Kidney (tissue), 14 donors: ENCODE measurements around the gene SLC29A1. TPM values are rescaled to one million over a fixed set of nuclear protein-coding genes. Genes with fewer than 3 reads are reported as not detected.

Experiments
- DNase-seq, 5 donors: peaks; one replicate each; pipeline ENCODE4 v3.0.0-alpha.2; 2013 to 2020
- FAIRE-seq: peaks from 2 replicates; lab custom pipeline; 2012; peaks lifted over from hg19 to GRCh38; lab: Jason Lieb, UNC
- H3K27ac ChIP-seq, 2 donors: one replicate each; pipeline ENCODE4 v1.7.0; 2013; ENCODE audit warnings: low read depth in 2 of 2, low read length in 2 of 2, inconsistent platforms in 1 of 2
- H3K27me3 ChIP-seq: one replicate; pipeline ENCODE4 v1.7.1; 2013; ENCODE audit warnings: low read length, inconsistent platforms; ENCODE audit not compliant: control insufficient read depth, insufficient read depth
- H3K36me3 ChIP-seq, 3 donors: one replicate each; pipeline versions ENCODE4 v1.7.0 to v1.7.1; 2013; ENCODE audit warnings: low read length in 3 of 3, control low read depth in 1 of 3, inconsistent platforms in 1 of 3; ENCODE audit not compliant: insufficient read depth in 3 of 3, control insufficient read depth in 2 of 3
- H3K4me1 ChIP-seq, 3 donors: one replicate each; pipeline versions ENCODE4 v1.7.0 to v1.7.1; 2013; ENCODE audit warnings: low read length in 3 of 3, inconsistent platforms in 1 of 3, low read depth in 1 of 3; ENCODE audit not compliant: control insufficient read depth in 2 of 3, insufficient read depth in 2 of 3
- H3K4me3 ChIP-seq, 3 donors: one replicate each; pipeline versions ENCODE4 v1.7.0 to v1.8.1; 2013; ENCODE audit warnings: low read length in 3 of 3, control low read depth in 1 of 3, inconsistent platforms in 1 of 3
- H3K9ac ChIP-seq, 3 donors: one replicate each; pipeline versions ENCODE4 v1.7.0 to v1.7.1; 2013; ENCODE audit warnings: low read length in 3 of 3, control low read depth in 1 of 3, inconsistent platforms in 1 of 3
- H3K9me3 ChIP-seq, 3 donors: one replicate each; pipeline versions ENCODE4 v1.7.0 to v1.7.1; 2013; ENCODE audit warnings: low read length in 3 of 3, control low read depth in 1 of 3, inconsistent platforms in 1 of 3; ENCODE audit not compliant: control insufficient read depth in 2 of 3, insufficient read depth in 1 of 3
- intact Hi-C: fragments of 100-400 bp; cut with DNase I; formaldehyde crosslinking; loops from one replicate; pipeline ENCODE4 v1.11.1; 2022
- polyA plus RNA-seq: library from polyadenylated mRNA; stranded (reverse); fragments of 350-450 nt; fragmentation: Illumina TruSeq; extraction: RNeasy Lipid Tissue Mini Kit (QIAGEN cat#74804); gene quantifications from one replicate; pipeline ENCODE4 v1.2.3, GENCODE V29; 2014; ENCODE audit warnings: low read depth, low replicate concordance; ENCODE audit not compliant: insufficient read depth
- total RNA-seq: library from RNA; stranded (reverse); fragmentation: NEBNext Ultra II Directional; extraction: Animal tissue kit (Norgen Biotek cat#: 25700); gene quantifications from one replicate; pipeline ENCODE4 v1.2.1, GENCODE V29; 2021
- TF ChIP-seq, protein P1 (sequence below): IDR thresholded peaks from 3 replicates; pipeline ENCODE4 v1.5.1; 2012; ENCODE audit warnings: mild to moderate bottlenecking, moderate library complexity, borderline replicate concordance; ENCODE audit not compliant: insufficient read depth; ENCODE audit errors: extremely low read depth
- donor health status: control.
- donor health status: control.
- donor health status: control.
- donor health status: control.
- donor health status: control.
- donor health status: DM: yes; HTN: yes; CAD: no.
- donor health status: Normal renal cell carcinoma (clear cell type).

Gene SLC29A1
- total and polyA plus RNA-seq, 2 donors from 2014 or later: 50.1 to 74.6 TPM

DNA sequence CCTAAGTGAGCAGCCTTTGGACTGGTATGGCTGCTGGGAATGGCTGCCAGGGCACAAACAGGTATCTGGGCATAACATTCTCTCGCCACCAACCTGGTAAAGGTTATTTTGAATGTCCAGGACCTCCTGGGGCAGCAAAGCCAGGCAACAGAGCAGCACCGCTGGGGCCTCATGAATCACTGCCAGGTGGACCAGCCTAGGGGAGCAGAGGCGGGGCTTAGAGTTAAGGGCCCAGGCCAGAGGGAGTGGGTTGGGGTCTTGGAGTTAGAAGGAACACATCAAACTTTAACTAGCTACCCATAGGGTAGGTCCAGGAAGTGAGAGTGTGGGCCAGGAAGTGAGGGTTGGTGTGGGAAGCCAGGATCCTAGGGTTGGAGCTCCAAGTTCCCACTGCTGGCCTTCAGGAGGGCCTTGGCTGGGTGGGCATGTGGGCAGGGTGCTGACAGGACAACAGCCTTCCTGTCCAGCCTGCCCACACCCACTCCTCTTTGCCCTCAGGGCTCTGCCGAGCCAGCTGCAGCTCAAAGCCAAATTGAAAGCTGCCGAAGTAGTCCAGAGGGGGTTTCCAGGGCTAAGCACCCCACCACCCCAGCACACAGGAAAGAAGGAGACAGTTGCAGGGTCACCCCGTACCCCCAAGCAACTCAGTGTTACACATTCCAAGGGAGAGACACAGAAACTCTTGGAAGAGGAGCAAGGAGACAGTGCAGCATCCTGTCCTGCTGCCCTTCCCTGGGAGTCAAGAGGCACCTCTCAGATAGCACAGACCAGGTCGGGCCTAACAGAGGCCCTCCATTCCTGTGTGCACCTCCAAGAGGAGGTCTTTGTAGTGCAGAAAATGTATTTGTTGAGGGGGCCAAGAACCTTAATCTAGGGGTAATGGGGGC is 39.3 kb downstream of the SLC29A1 start:
- intact Hi-C loops: no loop called here
- Histone ChIP-seq H3K4me1 (peaks cover 2 to 29% (median 22%) of the 10 kb centered on the region in 3 donors), H3K36me3 (peaks cover 0 to 4% (median 0%) of the 10 kb centered on the region in 3 donors), H3K9ac (peak overlapping the region in 1 of 3 donors; percentile 62), H3K9me3 (no peaks in the 10 kb centered on the region), H3K27me3 (no peaks in the 10 kb centered on the region), H3K27ac (peak overlapping the region; percentile 53 to 75), H3K4me3 (peak overlapping the region in 2 of 3 donors; percentile 27 to 78)
- FAIRE-seq: no peak
- TF ChIP-seq, protein P1, sequence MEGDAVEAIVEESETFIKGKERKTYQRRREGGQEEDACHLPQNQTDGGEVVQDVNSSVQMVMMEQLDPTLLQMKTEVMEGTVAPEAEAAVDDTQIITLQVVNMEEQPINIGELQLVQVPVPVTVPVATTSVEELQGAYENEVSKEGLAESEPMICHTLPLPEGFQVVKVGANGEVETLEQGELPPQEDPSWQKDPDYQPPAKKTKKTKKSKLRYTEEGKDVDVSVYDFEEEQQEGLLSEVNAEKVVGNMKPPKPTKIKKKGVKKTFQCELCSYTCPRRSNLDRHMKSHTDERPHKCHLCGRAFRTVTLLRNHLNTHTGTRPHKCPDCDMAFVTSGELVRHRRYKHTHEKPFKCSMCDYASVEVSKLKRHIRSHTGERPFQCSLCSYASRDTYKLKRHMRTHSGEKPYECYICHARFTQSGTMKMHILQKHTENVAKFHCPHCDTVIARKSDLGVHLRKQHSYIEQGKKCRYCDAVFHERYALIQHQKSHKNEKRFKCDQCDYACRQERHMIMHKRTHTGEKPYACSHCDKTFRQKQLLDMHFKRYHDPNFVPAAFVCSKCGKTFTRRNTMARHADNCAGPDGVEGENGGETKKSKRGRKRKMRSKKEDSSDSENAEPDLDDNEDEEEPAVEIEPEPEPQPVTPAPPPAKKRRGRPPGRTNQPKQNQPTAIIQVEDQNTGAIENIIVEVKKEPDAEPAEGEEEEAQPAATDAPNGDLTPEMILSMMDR: no peak
- DNase-seq: no peak

DNA sequence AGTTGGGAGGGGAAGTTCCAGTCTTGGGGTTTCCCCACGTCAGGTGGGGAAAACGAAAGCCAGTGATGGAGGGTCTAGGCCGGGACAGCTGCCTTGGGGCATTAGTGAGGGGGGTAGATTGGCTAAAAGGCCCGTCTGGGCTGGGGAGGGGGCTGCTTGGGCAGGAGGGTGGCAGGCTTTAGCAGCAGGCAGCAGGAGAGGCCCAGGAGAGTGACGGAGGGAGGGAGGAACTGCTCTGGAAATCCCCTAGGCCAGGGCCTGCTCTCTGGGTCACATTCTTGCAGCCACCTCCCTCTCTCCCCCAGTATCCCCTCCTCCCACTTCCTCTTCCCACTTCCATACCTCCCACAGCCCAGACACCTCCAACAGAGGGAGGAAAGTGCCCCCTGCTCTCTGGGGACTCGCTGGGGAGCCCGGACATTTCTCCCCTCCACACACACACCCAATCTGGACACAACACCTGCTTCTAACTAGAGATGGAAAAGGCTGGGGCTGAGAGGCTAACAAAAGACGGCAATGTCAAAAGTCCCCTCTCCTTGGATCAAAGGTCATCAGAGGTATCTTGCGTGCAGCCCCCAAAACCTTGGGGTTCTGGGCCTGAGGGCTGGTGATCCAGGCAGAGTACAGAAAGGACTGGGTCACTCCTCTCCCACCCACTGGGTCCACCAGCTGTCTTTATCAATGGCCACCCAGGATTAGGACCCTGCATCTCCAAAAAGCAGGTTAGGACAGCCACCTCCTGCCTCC is 40.1 kb downstream of the SLC29A1 start:
- Histone ChIP-seq H3K4me3 (peak overlapping the region; percentile 36 to 78 (median 70)), H3K27ac (peak overlapping the region; percentile 47 to 75), H3K9ac (peak overlapping the region in 2 of 3 donors; percentile 52 to 82), H3K4me1 (peaks cover 2 to 26% (median 22%) of the 10 kb centered on the region in 3 donors), H3K27me3 (no peaks in the 10 kb centered on the region), H3K9me3 (no peaks in the 10 kb centered on the region), H3K36me3 (peaks cover 0 to 4% (median 0%) of the 10 kb centered on the region in 3 donors)
- FAIRE-seq (no peak), DNase-seq (peak in 4 of 5 donors; percentile 26 to 69 (median 54))
- intact Hi-C loops: no loop called here
- TF ChIP-seq, protein P1: no peak

DNA sequence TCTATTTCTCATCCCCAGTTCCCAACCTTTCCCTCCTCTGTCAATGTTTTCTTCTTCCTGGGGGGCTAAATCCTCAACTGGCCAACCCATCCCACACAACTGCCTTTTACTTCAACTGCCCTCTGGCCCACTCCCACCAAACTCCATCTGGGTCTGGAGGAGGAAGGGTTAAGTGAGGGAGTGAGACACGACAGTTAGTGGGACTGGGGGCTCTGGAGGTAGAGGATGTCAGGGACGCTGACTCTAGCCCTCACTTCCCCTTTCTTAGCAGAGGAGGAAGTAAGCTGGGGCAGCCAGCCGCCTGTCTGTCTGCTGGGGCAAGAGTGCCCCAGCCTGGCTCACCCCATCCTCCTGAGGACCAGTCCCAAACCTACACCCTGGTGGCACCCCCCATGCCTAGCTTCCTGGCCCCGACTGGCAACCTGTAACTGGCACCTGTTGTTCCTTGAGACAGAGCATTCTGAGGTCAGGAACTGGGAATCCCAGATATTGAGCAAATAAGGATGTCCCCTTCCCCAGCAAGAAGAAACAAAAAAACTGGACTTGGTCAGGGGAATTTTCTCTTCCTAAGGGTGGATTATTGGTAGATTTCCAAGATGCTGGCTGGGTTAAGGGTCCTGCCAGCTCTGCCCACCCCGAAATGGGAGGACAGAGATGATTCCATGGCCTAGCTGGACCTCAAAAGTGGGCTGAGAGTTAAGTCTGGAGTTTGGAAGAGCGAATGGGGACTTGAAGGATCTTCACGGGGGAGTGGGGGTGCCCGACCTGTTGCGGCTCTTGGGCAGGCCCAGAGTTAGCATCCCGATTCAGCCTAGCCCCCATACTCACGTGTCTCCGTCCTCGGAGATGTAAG is 41.0 kb downstream of the SLC29A1 start:
- peak overlapping the region; percentile 61 to 78 (median 70) for H3K4me3 ChIP-seq
- peaks cover 5% of the 10 kb centered on the region for H3K27me3 ChIP-seq
- no peaks in the 10 kb centered on the region for H3K9me3 ChIP-seq
- FAIRE-seq (no peak), DNase-seq (peak in 1 of 5 donors; percentile 62)
- intact Hi-C loops: no loop called here
- TF ChIP-seq, protein P1: no peak
- H3K4me1 ChIP-seq: peaks cover 2 to 26% (median 22%) of the 10 kb centered on the region in 3 donors
- peaks cover 0 to 4% (median 0%) of the 10 kb centered on the region in 3 donors for H3K36me3 ChIP-seq
- peak overlapping the region; percentile 33 to 82 (median 81) for H3K9ac ChIP-seq
- H3K27ac ChIP-seq: peak overlapping the region; percentile 68 to 75
